OCI-LY3 (cell line): ENCODE measurements around the gene CISD3.

Experiments used
- H2AFZ ChIP-seq: fragments of 200-600, 300-600 bp; shearing (Covaris generic); 2 replicates; pipeline ENCODE4 v1.6.0; 2014; ENCODE audit warnings: antibody characterized with exemption, low read depth, low read length
- H3K27ac ChIP-seq: fragments of 200-600, 300-600 bp; sonication (generic); 2 replicates; pipeline ENCODE4 v1.5.1; 2014; ENCODE audit warnings: mild to moderate bottlenecking, low read length, moderate library complexity, mixed read lengths
- H3K27me3 ChIP-seq: fragments of 200-600, 300-600 bp; sonication (generic); 2 replicates; pipeline ENCODE4 v1.6.1; 2014; ENCODE audit warnings: low read depth, low read length, mixed read lengths
- H3K36me3 ChIP-seq: fragments of 200-600, 300-600 bp; sonication (generic); replicated peaks from 2 replicates; pipeline ENCODE3; 2014; ENCODE audit warnings: low read depth, low read length, mixed read lengths
- H3K4me1 ChIP-seq: fragments of 300-600, 200-600 bp; sonication (generic); 2 replicates; pipeline ENCODE4 v1.6.1; 2014; ENCODE audit warnings: low read length, mixed read lengths
- H3K4me2 ChIP-seq: fragments of 200-600, 300-600 bp; sonication (generic); 2 replicates; pipeline ENCODE4 v1.6.1; 2014; ENCODE audit warnings: low read length, mixed read lengths
- H3K4me3 ChIP-seq: fragments of 300-600, 200-600 bp; sonication (generic); 2 replicates; pipeline ENCODE4 v1.5.1; 2014; ENCODE audit warnings: antibody characterized with exemption, mild to moderate bottlenecking, low read length, moderate library complexity
- H3K79me2 ChIP-seq: fragments of 300-600, 200-600 bp; shearing (Covaris generic); 2 replicates; pipeline ENCODE4 v1.6.1; 2014; ENCODE audit warnings: mild to moderate bottlenecking, low read length, mixed read lengths
- H3K9ac ChIP-seq: fragments of 300-600, 200-600 bp; shearing (Covaris generic); 2 replicates; pipeline ENCODE4 v1.6.0; 2014; ENCODE audit warnings: mild to moderate bottlenecking, low read length, moderate library complexity
- H3K9me3 ChIP-seq: fragments of 200-600, 300-600 bp; shearing (Covaris generic); 2 replicates; pipeline ENCODE4 v1.6.1; 2014; ENCODE audit warnings: low read length, mixed read lengths; ENCODE audit not compliant: insufficient read depth
- H4K20me1 ChIP-seq: fragments of 200-600, 300-600 bp; sonication (generic); 2 replicates; pipeline ENCODE4 v1.6.1; 2016; ENCODE audit warnings: low read length, mixed read lengths; ENCODE audit not compliant: insufficient read depth
- EZH2phosphoT487 ChIP-seq: fragments of 200-600 bp; shearing (Covaris generic); IDR thresholded peaks from 2 replicates; pipeline ENCODE4 v1.6.1; 2018; ENCODE audit warnings: antibody characterized with exemption, mixed run types, low read depth
- TF ChIP-seq, protein P1 (sequence below): fragments of 200-600, 300-600 bp; sonication (generic); IDR thresholded peaks from 2 replicates; pipeline ENCODE4 v1.5.1; 2014; ENCODE audit warnings: antibody characterized with exemption, low read length, low read depth

The CISD3 gene

DNA sequence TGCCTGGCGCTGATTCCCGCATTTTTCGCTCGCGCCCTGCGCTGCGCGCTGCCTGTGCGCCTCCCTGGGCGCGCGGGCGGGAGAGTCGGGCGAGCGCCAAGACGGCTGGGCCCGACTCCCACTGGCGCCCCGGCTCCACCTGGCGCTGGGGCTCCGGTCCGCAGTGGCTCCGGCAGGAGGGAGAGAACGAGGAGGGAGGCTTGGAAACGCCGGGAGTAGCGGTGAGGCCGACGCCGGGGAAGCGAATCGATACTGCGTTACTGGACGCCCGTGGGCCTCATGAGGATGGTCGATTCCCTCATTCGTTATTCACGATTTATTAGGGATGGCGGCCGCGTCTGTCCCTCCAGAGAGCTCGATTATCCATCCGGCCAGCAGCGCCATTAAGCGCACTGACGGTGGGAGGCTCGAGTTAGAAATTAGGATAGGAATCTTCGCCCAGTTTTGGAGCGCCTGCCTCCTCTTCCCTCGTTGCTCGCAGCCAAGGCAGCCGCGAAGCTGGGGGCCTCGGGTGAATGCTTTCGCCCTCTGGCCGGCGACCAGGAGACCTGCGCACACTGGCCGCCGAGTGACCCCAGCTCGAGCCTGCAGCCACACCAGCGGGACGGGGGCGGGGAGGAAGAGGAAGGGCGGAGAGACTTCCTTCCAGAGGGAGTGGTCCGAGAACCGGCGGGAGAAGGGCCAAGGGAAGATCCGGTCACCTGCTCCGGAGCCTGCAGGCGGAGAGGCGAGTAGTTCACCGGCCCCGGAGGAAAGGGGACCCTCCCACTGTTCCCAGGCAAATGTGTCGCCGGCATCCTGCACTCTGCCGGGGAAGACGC, 19.3 kb downstream of the CISD3 start:
- Histone ChIP-seq H3K4me1 (peaks cover 37% of the 10 kb centered on the region), H2AFZ (no peak overlapping the region), H3K4me2 (no peak overlapping the region)

GRCh38 chr17:38750044-38750311, 19.8 kb downstream of the CISD3 start:
- no peaks in the 10 kb centered on the region for H3K9me3 ChIP-seq
- H3K27ac ChIP-seq: no peak overlapping the region
- no peak overlapping the region for H2AFZ ChIP-seq
- 0 out of 2 replicates have a peak, but pooled peaks cover 4% of the 10 kb centered on the region for H4K20me1 ChIP-seq
- peak overlapping the region; percentile 99; the same call in 1 of the 2 replicates for H3K4me2 ChIP-seq
- no peak for TF ChIP-seq EZH2phosphoT487
- TF ChIP-seq, protein P1, sequence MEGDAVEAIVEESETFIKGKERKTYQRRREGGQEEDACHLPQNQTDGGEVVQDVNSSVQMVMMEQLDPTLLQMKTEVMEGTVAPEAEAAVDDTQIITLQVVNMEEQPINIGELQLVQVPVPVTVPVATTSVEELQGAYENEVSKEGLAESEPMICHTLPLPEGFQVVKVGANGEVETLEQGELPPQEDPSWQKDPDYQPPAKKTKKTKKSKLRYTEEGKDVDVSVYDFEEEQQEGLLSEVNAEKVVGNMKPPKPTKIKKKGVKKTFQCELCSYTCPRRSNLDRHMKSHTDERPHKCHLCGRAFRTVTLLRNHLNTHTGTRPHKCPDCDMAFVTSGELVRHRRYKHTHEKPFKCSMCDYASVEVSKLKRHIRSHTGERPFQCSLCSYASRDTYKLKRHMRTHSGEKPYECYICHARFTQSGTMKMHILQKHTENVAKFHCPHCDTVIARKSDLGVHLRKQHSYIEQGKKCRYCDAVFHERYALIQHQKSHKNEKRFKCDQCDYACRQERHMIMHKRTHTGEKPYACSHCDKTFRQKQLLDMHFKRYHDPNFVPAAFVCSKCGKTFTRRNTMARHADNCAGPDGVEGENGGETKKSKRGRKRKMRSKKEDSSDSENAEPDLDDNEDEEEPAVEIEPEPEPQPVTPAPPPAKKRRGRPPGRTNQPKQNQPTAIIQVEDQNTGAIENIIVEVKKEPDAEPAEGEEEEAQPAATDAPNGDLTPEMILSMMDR: no peak
- H3K4me3 ChIP-seq: no peak overlapping the region
- peaks cover 37% of the 10 kb centered on the region for H3K4me1 ChIP-seq
- H3K79me2 ChIP-seq: peaks cover 52% of the 10 kb centered on the region
- H3K9ac ChIP-seq: no peak overlapping the region
- H3K27me3 ChIP-seq: no peaks in the 10 kb centered on the region
- H3K36me3 ChIP-seq: peaks cover 13% of the 10 kb centered on the region

More for the DNA sequence above, 19.3 kb downstream of the CISD3 start:
- H3K27ac ChIP-seq: no peak overlapping the region
- H3K9me3 ChIP-seq: no peaks in the 10 kb centered on the region
- TF ChIP-seq EZH2phosphoT487: no peak
- TF ChIP-seq, protein P1: no peak
- H3K36me3 ChIP-seq: peaks cover 11% of the 10 kb centered on the region
- H3K4me3 ChIP-seq: no peak overlapping the region
- H3K9ac ChIP-seq: no peak overlapping the region
- H3K79me2 ChIP-seq: peaks cover 52% of the 10 kb centered on the region
- H4K20me1 ChIP-seq: peaks cover 7% of the 10 kb centered on the region; the same call in 1 of the 2 replicates
- no peaks in the 10 kb centered on the region for H3K27me3 ChIP-seq

DNA sequence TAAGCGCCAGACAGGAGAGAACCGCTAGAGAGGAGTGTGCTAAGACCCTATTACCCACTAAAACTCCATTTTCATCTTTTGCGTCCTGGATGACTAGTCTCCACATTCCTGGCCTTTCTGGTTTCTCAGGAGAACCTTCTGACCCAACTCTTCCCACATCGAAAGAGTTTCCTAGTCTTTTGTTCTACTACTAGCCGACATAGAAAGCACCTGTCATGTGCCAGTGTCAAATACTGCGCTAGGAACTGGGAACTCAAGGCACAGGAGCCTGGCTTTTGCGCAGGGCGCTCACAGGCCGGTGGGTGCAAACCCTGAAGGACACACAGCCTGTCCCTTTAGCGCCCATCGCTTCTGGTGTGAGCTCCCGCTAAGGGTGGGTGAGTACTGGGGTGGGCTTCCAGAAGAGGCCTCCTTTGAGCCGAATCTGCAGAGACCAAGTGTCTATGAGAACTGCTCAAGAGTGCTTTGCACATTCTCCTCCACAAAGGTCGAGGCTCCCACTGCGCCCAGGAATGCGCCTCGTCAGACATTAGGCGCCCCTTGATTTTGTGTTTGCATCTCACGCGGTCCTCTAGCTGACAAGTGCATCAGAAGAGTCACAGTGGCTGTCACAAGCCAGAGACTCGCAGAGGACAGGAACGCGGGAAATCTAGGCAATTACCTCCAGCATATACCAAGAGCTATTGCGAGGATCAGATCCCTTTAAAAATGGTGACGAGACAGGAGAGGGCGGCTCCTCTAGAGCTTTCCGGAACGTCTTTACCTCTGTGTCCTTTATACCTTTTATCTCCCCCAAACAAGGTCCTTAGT, 20.4 kb downstream of the CISD3 start:
- Histone ChIP-seq H3K36me3 (peaks cover 12% of the 10 kb centered on the region), H3K79me2 (peaks cover 48% of the 10 kb centered on the region), H3K27ac (no peak overlapping the region), H3K9me3 (no peaks in the 10 kb centered on the region), H3K4me2 (peak overlapping the region; percentile 99), H2AFZ (no peak overlapping the region), H3K27me3 (no peaks in the 10 kb centered on the region), H3K4me1 (peaks cover 35% of the 10 kb centered on the region), H4K20me1 (0 out of 2 replicates have a peak, but pooled peaks cover 4% of the 10 kb centered on the region), H3K9ac (peak overlapping the region; percentile 89), H3K4me3 (peak overlapping the region; percentile 79)
- TF ChIP-seq EZH2phosphoT487: no peak
- TF ChIP-seq, protein P1: no peak
